ENCODE results near the gene ITPRID2.
"Not testable (repeated sequence)": the region's sequence is repeated elsewhere in the genome, so short reads cannot be mapped to it uniquely, and the experiment has no call there.

The ITPRID2 gene

GRCh38 chr2:181961167-181961566, 69.6 kb downstream of the ITPRID2 start:
- not testable (repeated sequence) for DNase-seq

GRCh38 chr2:181962142-181962541, 70.6 kb downstream of the ITPRID2 start:
- DNase-seq, result no peak

DNA sequence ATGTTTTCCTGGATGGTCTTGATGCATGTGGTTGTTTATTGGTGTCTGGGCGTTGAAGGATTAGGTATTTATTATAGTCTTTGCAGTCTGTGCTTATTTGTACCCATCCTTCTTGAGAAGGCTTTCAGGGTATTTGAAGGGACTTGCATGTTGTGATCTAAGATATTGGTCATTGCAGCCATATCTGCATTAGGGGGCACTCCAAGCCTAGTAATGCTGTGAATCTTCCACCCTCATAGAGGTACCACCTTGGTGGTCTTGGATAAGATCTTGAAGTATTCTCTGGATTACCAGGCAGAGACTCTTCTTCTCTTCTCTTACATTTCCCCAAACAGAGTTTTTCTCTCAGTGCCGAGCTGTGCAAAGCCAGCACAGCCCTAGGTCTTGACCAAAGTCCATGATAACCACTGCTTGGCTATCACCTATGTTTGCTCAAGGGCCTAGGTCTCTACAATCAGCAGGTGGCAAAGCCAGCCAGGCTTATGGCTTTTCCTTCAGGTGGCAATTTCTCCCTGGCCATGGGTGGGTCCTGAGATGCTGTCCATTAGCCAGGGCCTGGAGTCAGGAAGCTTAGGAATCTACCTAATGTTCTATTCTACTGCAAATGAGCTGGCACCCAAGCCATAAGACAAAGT, 78.7 kb downstream of the ITPRID2 start:
- DNase-seq, result no peak

DNA sequence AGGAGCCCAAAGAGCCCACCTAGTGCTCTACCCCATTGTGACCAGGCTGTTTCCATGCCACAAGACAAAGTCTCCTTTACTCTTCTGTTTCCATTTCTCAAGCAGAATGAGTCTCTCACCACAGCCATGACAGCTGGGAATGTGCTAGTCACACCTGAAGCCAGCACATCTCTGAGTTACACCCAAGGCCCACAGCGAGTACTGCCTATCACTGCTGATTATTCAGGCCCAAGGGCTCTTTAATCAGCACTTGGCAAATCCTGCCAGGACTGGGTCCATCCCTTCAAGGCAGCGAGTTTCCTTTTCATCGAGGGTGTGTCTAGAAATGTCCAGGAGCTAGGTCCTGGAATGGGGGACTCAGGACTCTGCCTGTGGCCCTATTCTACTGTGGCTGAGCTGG, 79.5 kb downstream of the ITPRID2 start:
- DNase-seq, result no peak

DNA sequence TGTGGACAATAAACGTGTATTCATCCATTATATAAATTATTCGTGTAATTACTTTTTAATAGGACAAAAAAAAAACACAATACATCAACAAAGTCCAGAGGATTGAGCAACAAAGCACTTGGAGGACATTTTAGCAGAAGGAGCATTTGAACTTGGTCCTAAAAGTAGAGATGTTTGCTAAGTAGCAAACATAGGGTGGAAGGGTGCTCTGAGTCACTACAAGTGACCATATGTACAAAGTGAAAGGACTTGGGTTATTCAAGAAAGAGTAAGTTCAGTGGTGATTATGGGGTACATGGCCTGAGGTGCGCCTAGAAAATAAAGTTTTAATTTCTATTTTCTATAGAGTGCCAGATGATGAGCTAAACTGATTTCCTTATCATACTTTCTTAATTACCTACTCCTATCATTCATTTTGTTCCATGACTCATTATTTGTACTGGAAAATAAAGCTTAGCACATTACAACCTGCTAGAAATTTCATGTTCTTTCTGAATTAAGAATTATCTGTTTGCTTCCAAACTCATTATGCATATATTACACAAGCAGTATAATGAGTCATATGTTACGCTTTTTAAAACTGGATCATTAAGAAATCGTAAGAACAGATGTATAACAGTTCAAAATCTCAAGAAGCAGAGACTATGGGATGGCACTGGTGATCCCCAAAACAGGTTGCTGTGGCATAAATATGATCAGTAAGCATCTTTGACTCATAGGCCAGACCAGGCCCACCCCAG, 81.1 kb downstream of the ITPRID2 start:
- DNase-seq, result no peak

DNA sequence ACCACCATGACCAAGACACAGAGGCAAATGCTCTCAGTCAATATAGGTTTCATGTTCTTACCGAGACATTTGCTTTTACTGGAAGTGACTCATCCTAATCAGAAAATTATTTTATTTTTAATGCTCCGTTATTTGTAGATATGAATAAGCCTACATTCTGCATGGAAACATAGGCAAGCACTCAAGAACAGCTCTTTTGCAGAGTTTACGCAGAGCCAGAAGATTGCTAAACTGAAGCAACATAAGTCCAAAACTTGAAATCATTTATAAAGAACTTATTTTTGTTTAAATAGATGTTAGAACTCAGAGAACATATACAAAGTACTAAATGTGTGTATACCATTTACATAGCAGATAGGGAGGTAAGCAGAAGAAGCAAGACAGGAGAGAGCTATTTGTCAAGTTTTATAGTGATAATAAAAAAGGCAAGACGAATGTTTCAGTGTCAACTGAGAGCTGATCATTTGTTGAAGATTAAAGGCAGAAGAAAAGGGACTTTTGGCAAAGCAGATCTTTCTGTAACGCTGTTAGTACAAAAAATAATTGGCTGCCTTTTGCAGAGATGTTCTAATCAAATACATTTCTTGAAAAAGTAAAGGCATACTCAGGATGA, 81.7 kb downstream of the ITPRID2 start:
- no peak for DNase-seq

GRCh38 chr2:181977661-181978350, 86.3 kb downstream of the ITPRID2 start:
- no peak for DNase-seq

GRCh38 chr2:181978351-181979150, 87.0 kb downstream of the ITPRID2 start:
- DNase-seq, result no peak

All from right hindlimb (tissue), 1 donor.